COLO668 (cell line): Measurements from ENCODE around the gene SPPL2B.

Experiments
- DNase-seq: peaks from one replicate; lab custom pipeline; 2025; ENCODE audit not compliant: unreplicated experiment; lab: John Stamatoyannopoulos, UW

The SPPL2B gene

DNA sequence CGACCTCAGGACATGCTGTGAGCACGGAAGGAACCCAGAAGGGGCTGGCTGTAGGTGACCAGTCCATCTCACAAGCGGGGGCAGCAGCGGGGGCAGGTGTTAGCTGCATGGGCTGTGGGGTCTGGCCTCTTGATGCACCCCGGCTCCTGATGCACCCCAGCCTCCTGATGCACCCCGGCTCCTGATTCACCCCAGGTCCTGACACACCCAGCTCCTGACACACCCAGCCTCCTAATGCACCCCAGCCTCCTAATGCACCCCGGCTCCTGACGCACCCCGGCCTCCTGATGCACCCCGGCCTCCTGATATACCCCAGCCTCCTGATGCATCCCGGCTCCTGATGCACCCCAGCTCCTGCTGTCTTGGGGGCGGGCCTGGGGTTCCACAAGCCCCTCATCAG, 7.5 kb upstream of the SPPL2B start:
- DNase-seq: no peak

DNA sequence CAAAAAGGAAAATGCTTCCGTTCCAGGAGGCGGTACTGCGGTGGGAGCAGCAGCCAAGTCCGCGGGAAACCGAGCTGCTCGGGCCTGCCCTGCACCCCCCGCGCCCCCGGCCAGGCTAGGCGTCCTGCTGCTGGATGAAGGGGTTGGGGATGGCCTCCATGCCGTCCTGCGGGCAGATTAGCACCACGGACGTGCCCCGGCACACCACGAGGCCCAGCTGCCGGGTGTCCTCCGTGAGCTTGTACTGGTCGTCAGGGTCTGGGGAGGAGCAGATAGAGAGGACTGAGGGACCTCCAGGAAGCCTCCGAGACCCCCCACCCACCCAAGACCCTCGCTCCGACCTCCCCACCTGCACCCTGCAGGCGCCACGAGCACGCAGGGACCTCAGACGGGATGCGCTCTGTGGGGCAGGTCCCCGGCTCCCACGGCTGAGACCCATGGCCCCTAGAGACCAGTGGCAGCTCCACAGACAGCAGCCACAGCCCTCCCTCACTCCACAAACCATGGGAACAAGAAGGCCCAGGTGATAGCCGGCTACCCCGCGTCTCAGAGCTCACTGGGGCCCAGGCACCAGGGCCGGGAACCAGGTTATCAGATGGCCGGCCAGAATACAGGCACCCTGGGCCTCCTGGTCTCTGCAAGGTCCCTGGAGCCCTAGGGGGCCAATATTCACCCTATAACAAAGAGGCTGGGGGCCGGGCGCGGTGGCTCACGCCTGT, 6.8 kb upstream of the SPPL2B start:
- DNase-seq: no peak

DNA sequence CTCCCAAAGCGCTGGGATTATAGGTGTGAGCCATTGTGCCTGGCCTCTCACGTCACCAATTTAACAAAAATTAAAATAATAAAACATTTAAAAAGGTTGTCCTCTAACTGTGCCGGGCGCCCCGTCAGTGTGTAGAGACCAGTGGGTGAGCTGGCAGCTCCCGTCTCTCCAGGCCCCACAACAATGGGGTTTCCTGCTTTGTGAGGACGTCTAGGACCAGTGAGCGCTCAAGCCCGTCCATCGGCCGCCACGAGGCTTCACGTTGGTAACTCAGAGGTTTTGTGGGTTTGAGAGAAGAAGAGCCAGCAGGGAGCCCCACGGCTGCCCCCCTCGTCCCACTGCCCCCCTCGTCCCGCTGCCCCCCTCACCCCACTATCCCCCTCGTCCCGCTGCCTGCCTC, 4.8 kb upstream of the SPPL2B start:
- no peak for DNase-seq

DNA sequence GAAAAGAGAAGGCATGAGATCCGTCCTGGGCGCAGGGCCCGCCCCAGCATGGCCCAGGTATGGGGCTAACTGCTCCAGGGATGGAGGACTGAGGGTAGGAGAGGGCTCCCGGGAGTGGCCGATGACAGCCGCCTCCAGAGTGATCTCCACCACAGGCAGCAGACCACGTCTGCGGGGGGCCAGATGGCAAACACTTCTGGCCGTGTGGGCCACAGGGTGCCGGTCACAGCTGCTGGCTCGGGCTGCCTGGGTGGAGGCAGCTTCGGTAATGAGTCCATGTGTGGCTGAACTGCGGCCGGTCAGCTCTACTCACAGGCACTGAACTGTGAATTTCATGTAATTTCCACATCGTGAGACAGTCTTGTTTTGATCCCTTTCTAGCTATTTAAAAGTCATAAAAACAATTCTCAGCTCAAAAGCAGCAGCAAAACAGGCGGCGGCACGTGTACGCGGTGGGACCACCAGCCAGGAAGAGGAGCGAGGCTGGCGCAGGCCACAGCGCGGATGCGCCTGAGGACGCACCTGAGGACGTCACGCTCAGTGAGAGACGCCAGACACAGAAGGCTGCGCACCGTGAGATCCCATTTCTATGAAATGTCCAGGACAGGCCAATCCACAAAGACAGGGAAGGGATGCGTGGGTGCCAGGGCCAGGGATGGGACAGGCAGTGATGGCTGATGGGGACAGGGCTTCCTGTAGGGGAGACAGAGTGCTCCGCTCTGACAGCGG, 4.1 kb upstream of the SPPL2B start:
- DNase-seq: no peak

DNA sequence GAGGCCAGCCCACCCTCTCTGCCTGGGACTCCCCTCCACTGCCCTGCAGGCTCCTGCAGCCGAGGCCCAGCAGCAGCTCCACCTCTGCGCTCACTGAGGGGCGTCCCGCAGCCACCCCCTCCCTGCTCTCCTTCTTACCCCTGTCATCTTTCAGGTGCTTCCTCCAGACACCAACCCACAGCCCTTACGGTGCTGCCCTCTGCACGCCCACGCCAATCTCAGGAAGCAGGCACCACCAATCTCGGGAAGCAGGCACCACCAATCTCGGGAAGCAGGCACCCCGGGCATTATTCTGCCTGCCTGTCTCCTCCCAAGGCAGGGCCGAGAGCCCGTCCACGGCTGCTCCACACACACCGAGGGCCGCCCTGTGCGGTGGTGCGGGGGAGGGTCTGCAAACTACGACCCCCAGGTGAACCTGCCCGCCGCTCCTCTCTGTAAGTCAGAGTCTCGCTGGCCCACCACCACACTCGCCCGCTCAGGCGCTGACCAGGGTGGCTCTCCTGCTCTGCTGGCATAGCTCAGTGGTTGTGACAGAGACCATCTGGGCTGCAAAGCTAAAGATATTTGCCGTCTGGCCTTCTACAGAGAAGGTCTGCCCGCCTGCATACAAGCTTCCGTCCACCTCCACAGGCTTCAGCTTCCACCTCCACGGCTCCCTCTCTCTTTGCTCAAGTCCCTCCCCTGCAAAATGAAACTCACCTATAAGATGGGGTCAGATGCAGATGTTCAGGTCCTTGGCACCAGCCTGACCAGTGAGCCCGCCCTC, 3.0 kb upstream of the SPPL2B start:
- DNase-seq: no peak

DNA sequence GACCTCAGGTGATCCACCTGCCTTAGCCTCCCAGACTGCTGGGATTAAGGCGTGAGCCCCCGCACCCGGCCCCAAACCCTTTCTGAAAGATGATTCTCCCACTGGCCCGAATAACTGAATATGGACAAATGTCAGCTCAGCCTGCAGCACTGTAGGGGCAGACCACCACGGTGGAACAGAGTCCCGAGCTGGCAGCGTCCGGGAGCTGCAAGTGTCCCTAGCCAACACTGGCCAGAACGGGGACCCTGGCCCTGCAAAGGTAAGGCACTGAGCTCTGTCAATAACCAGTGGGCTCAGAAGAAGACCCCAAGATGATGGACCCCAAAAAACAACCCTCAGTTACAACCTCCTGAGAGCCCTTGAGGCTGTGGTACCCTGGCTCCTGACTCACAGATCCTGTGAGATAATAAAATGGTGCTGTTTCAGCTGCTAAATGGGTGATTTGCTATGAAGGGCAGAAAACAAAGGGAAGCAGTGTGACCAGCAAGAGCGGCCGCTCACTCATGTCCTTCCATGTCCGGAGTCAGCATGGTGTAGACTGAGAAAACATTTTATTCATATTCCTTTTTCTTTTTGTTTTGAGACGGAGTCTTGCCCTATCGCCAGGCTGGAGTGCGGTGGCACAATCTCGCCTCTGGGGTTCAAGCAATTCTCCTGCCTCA, 1.7 kb upstream of the SPPL2B start:
- no peak for DNase-seq

DNA sequence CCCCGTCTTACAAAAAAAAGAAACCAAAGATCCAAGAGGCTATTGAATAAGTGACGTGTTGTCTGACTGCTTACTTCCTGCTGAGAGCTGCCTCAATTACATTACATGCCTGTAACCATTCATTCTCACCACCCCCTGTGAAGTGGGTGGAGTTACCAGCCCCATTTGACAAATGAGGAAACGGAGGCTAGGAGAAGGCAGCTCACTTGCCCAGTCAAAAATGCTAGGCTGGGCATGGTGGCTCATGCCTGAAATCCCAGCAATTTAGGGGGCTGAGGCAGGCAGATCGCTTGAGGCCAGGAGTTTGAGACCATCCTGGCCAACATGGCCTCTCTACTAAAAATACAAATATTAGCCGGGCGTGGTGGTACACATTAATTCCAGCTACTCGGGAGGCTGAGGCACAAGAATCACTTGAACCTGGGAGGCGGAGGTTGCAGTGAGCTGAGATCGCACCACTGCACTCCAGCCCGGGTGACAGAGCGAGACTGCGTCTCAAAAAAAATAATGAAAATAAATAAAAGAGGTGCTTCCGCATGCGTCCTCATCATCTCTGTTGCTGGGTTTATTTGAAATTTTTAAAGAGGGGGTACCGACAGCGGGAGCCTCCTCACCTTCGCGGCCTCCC, 597 bp upstream of the SPPL2B start:
- DNase-seq: peak; percentile 41

DNA sequence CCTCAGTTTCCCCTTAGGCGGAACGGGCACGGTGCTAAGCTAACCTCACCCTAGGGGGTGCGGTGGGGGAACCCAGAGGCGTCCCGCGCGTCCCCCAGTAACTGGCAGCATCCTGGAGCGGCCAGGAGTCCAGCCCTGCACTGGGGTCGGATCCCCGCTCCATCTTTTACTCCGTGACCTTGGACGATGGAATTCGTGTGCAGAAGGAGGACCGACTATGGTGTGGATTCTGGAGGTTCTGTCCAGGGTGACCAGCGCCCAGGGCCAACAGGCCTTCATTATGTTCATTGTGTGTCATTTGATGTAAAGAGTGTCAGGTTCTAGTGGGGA, 630 bp downstream of the SPPL2B start:
- peak; percentile 26 for DNase-seq

DNA sequence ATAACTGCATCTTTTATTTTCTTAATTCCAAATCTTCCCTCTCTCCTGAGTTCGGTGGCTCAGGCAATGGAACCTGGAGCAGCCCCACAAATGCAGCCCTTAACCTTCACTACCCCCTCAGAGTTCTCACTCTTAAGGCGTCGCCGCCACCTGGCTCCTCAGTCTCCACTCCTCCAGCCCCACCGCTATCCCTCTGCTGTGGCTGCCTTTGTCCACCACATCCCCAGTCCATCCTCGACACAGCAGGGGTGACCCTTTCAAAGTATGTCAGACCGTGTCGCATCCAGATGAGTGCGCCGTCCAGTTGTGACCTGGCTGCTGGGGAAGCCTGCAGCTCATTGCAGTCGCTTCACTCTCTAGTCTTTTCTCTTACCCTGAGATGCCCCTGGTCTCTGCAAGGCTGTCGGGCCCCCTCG, 1.0 kb downstream of the SPPL2B start:
- DNase-seq: peak; percentile 37

DNA sequence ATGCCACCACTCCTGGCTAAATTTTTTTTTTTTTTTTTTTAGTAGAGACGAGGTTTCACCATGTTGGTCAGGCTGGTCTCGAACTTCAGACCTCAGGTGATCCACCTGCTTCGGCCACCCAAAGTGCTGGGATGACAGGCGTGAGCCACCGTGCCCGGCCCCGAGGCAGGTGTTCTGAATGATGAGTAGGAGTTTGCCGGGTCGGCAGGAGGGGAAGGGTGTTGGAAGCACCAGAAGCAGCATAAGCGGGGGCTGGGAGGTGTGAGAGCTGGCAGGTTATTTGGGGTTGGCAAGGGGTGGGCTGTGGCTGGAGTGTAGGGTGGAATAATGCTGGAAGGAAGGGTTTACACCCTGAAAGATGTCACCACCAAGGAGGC, 1.8 kb downstream of the SPPL2B start:
- peak; percentile 72 for DNase-seq

DNA sequence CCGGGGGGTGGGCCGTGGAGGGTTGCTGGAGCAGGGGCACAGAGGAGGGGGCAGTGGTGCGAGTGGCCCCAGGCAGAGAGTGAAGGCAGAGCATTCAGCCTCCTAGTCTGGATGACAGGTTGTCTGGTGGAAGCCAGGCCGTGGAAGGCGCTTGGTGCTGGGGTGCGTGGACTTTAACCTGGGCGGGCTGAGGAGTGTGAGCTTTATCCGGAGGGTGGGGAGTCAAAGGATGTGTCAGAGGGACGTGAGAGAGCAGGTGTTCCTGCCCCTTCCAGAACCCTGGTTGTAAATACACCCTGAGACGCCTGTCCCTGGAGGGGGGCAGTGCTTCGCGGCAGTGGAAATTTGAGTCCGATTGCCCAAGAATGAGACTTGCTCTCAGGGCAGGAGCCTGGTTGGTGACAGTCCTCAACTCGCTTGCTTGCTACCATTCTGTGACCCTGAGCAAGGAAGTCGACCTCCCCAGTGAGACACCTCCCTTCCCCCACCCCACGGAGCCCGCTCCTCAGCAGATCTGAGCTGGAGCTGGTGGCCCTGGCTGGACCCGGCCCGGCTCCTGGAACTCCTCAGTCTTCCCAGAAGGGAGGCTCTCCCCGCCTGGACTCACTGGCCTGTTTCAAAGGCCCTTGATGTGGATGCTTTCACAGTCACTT, 2.3 kb downstream of the SPPL2B start:
- DNase-seq: peak; percentile 89

DNA sequence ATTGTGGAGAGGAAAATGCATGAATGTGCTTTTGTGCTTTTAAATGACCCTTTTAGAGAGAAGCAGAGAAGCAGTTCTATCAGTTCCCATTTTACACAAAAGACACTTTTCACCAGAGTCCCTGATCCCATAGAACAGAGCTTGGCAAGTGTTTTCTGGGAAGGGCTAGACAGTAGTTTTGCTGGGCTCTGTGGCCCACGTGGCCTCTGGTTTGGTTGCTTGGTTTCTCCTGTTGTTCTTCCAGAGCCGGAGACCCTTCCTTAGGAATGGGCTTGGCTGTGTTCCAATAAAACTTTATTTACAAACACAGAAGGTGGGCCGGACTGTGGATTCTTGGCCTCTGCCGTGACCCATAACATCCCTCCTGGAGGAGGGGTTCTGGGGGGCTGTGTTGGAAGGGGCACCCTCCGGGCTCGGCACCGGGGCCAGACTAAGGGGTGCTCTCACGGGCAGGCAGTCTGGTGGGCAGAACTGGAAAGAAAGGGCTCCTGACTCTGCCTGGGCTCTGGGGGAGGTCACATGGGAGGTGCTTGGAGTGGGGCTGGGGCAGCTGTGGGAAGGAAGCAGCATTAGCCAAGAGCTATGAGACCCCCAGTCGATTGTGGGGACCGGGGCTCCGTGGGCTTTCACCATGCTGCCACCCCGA, 3.2 kb downstream of the SPPL2B start:
- peak; percentile 38 for DNase-seq

DNA sequence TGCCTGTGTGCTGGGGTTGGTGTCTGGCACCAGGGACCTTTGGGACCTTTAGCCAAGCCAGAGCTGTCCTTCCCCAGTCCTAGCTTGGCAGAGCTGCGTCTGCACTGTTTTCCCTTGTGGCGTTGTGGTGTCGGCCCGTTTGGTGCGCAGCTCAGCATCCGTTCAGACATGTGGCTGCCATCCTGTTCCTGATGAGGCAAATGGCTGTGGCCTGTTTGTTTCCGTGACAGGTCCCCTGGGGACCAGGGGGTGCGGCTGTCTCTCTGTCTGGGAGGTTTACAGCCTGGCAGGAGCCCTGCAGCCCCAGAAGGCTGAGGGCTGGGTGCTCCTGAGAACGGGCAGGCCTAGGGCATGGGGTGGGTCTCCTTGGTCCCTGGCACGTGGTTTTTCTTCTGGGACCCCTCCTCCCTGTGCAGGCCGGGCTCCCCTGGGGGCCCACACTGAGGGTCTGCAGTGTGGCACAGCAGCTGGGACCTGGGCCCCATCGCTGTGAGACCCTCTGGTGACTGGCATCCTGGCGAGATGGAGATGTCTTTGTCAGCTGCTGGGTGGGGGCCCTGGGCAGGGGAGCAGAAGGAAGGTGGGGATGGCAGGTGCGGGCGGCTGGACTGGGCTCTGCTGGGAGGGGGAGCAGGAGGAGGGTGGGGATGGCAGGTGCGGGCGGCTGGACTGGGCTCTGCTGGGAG, 4.0 kb downstream of the SPPL2B start:
- DNase-seq: peak; percentile 70

DNA sequence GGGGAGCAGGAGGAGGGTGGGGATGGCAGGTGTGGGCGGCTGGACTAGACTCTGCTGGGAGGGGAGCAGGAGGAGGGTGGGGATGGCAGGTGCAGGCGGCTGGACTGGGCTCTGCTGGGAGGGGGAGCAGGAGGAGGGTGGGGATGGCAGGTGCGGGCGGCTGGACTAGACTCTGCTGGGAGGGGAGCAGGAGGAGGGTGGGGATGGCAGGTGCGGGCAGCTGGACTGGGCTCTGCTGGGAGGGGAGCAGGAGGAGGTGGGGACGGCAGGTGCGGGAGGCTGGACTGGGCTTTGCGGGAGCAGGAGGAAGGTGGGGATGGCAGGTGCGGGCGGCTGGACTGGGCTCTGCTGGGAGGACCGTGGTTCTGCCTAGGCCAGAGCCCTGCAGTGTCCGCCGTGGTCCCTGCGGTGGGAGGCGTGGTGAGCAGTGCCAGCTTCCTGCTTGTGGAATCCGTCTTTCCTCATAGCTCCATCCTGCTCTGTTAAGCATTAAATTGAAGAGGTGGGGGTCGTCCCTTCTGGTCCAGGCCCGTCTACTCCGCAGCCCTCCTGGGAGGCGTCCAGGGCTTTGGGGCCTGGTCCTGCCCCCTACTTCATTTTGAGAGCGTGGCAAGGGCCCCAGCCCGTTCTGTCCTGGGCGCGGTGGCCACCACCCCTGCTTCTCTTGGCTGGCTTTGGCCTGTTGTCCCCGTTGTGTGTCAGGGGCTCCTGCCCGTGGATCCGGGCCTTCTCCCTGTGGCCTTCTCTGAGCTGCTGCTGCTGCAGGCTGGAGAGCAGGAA, 4.7 kb downstream of the SPPL2B start:
- peak; percentile 96 for DNase-seq

DNA sequence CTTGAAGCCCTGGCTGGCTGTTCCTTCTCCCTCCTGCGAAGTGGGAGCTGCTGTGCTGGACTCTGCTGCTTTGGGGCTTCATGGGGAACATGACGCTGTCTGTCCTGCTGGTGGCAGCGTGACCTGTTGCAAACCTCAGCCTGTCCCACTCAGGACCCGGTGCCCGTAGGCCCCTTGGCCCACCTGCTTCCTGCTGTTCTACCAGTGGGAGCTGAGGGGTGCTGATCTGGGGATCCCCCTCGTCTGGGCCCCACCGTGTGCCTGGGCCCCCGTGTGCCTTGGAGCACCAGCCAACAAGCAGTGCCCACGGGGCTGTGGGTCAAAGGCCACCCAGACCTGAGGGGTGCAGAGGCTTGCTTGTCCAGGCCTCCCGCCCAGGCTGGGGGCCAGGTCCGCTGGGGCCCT, 5.3 kb downstream of the SPPL2B start:
- DNase-seq: peak; percentile 56

DNA sequence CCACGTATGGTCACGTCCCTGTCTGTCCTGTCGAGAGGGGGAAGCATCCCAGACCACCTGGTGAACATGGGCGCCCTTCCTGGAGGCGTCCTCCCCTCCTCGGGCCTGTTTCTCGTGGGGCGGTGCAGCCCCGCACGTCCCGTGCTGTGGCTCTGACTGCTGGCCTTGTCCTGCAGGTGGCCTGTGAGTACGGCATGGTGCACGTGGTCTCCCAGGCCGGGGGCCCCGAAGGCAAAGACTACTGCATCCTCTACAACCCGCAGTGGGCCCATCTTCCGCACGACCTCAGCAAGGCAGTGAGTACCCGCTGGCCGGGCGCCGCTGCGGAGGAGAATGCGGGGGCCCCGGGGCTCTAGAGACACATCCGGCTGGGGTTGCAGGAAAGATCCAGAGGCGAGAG, 5.9 kb downstream of the SPPL2B start:
- no peak for DNase-seq

DNA sequence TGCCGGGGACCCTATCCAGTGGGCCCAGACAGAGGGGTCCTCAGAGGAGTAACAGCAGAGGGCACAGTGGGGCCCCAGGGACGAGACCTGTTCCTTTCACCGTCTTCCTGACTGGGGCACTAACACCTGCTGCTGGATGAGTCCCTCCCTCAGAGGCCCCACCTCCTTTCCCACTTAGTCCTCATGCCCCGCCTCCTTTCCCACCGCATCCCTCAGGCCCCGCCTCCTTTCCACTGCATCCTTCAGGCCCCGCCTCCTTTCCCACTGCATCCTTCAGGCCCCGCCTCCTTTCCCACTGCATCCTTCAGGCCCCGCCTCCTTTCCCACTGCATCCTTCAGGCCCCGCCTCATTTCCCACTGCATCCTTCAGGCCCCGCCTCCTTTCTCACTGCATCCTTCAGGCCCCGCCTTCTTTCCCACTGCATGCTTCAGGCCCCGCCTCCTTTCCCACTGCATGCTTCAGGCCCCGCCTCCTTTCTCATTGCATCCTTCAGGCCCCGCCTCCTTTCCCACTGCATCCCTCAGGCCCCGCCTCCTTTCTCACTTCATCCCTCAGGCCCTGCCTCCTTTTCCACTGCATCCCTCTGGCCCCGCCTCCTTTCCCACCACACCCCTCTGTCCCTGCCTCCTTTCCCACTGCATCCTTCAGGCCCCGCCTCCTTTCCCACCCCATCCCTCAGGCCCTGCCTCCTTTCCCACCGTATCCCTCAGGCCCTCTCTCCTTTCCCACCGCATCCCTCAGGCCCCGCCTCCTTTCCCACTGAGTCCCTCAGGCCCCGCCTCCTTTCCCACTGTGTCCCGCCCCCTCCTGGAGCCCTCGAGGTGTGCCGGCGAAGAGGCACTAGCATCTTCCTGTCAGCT, 6.7 kb downstream of the SPPL2B start:
- peak; percentile 36 for DNase-seq

DNA sequence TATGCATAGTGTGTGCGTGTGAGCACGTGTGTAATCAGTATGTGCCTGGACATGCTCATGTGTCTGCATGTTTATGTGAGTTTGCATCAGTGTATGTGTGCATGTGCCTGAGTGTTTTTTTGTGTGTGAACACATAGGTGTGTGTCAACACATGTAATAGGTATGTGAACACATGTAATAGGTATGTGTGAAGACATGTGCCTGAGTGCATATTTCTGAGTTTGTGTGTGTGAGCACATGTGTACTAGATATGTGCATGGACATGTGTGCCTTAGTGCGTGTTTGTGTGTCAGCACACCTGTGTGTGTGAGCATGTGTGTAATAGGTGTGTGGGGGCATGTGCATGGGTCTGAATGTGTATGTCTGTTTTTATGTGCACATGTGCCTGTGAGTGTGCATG, 7.4 kb downstream of the SPPL2B start:
- no peak for DNase-seq
